ACC112 (cell line): Measurements from ENCODE around the gene OSBP2.

Source experiments
- H2AFZ ChIP-seq: fragments of 200-600 bp; sonication (generic); one replicate; pipeline ENCODE4 v1.6.0; 2017; ENCODE audit warnings: antibody characterized with exemption, low read length; ENCODE audit not compliant: unreplicated experiment
- H3K27ac ChIP-seq: fragments of 200-600 bp; sonication (generic); 2 replicates; pipeline ENCODE4 v1.5.1; 2014; ENCODE audit warnings: low read depth, mild to moderate bottlenecking, antibody characterized with exemption, low read length, moderate library complexity
- H3K27me3 ChIP-seq: fragments of 200-600 bp; sonication (generic); 2 replicates; pipeline ENCODE4 v1.6.1; 2014; ENCODE audit warnings: mild to moderate bottlenecking, antibody characterized with exemption, low read length, moderate library complexity, mixed read lengths; ENCODE audit not compliant: insufficient read depth
- H3K36me3 ChIP-seq: fragments of 200-600 bp; sonication (generic); 2 replicates; pipeline ENCODE4 v1.6.1; 2016; ENCODE audit warnings: mild to moderate bottlenecking, antibody characterized with exemption, low read length, moderate library complexity, mixed read lengths; ENCODE audit not compliant: insufficient read depth
- H3K4me1 ChIP-seq: fragments of 200-600 bp; sonication (generic); one replicate; pipeline ENCODE4 v1.6.1; 2016; ENCODE audit warnings: low read length, mixed read lengths; ENCODE audit not compliant: insufficient read depth, unreplicated experiment, control insufficient read depth
- H3K4me3 ChIP-seq: fragments of 200-600 bp; sonication (generic); 2 replicates; pipeline ENCODE4 v1.5.1; 2014; ENCODE audit warnings: mild to moderate bottlenecking, low read depth, low read length
- H3K79me2 ChIP-seq: fragments of 200-600 bp; sonication (generic); one replicate; pipeline ENCODE4 v1.6.0; 2016; ENCODE audit warnings: low read length; ENCODE audit not compliant: control insufficient read depth, unreplicated experiment, insufficient read depth

The OSBP2 gene

DNA sequence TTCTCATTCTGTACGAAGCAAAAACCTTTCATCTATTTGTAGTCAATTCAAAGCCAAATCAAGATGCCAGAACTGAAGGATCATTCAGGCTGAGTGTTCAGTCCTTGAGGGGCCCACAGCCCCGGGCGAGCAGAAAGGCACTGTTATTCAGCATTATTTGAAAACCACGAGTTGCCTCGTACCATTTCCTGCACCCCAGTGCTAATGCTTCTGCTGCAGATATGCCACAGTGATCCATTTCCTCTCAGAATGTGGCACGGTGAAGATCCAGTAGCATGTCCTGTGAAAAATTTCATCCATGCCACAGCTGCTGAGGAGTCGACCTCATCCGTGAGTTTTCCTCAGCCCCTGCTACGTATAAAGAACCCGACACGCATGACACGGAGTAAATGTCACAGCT lies 85.4 kb downstream of the OSBP2 start:
- no peak overlapping the region for H3K4me3 ChIP-seq

DNA sequence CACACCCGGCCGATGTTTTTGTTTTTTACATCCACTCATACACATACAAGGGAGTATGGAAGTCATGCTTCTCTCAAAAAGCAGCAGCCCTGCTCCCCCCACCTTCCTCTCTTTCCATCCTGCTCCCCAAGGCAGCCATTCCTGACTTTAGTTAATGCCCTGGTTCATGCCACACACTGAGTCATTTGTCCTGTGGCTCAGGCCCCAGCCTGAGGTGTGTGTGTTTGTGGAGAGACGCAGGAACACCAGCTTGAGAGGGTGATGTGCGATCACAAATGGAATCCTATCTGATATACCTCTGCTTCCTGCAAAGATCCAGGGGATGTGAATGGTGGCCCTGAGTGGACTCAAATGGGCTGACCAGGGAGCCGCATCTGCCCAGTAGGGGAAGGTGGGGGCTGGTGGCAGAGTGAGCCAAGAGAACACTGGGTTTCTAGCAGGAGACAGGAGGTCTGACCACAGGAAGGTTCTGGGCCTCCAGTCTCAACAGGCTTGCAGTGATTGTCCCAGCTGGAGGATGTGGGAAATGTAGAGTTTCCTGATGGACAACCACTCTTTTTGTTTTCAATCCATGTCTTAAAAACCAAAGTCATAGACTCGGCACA lies 86.7 kb downstream of the OSBP2 start:
- peaks cover 3% of the 10 kb centered on the region for H3K4me1 ChIP-seq
- no peak overlapping the region for H2AFZ ChIP-seq
- no peaks in the 10 kb centered on the region for H3K79me2 ChIP-seq
- no peak overlapping the region for H3K4me3 ChIP-seq
- H3K27me3 ChIP-seq, result no peaks in the 10 kb centered on the region
- no peak overlapping the region for H3K27ac ChIP-seq
- H3K36me3 ChIP-seq, result no peaks in the 10 kb centered on the region

More for the DNA sequence above, 85.4 kb downstream of the OSBP2 start:
- H2AFZ ChIP-seq, result no peak overlapping the region
- no peaks in the 10 kb centered on the region for H3K36me3 ChIP-seq
- H3K4me1 ChIP-seq, result peaks cover 3% of the 10 kb centered on the region
- no peaks in the 10 kb centered on the region for H3K27me3 ChIP-seq
- H3K79me2 ChIP-seq, result no peaks in the 10 kb centered on the region
- no peak overlapping the region for H3K27ac ChIP-seq

DNA sequence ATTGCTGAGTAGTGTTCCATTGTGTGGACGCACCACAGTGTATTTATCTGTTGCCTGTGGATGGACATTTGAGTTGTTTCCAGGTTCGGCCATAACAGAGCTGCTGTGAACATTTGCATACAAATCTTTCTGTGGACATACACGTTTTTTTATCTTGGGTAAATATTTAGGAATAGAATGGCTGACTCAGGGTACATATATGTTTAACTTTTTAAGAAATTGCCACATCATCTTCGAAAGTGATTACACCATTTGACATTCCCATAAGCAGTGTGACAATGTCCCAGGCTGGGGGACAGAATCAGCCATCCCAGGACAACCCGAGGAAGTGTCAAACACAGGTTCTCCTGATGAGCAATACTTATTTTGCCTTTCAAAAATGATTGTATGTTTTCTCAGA lies 87.9 kb downstream of the OSBP2 start:
- H3K36me3 ChIP-seq, result no peaks in the 10 kb centered on the region

DNA sequence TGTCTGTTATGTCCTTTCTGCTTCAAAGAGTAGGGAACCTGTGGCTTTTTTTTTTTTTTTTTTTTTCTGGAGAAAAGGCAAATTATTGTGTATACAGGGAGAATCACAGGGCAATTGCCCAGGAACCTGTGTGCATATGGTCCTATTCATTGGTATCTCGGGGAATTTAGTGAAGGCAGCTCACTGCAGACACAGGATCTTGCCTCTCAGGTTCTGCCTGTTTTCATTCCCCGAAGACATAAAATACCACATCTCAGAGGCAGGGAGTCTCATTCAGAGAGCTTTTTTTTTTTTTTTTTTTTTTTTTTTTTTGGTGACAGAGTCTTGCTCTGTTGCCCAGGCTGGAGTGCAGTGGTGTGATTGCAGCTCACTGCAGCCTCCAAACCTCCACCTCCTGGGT lies 88.3 kb downstream of the OSBP2 start:
- H2AFZ ChIP-seq, result no peak overlapping the region
- H3K4me1 ChIP-seq, result peaks cover 3% of the 10 kb centered on the region
- H3K27ac ChIP-seq, result no peak overlapping the region
- no peak overlapping the region for H3K4me3 ChIP-seq
- H3K27me3 ChIP-seq, result no peaks in the 10 kb centered on the region
- no peaks in the 10 kb centered on the region for H3K36me3 ChIP-seq
- H3K79me2 ChIP-seq, result no peaks in the 10 kb centered on the region

More for the DNA sequence above, 87.9 kb downstream of the OSBP2 start:
- H2AFZ ChIP-seq, result no peak overlapping the region
- H3K27me3 ChIP-seq, result no peaks in the 10 kb centered on the region
- H3K4me3 ChIP-seq, result no peak overlapping the region
- H3K4me1 ChIP-seq, result peaks cover 3% of the 10 kb centered on the region
- H3K27ac ChIP-seq, result no peak overlapping the region
- no peaks in the 10 kb centered on the region for H3K79me2 ChIP-seq

DNA sequence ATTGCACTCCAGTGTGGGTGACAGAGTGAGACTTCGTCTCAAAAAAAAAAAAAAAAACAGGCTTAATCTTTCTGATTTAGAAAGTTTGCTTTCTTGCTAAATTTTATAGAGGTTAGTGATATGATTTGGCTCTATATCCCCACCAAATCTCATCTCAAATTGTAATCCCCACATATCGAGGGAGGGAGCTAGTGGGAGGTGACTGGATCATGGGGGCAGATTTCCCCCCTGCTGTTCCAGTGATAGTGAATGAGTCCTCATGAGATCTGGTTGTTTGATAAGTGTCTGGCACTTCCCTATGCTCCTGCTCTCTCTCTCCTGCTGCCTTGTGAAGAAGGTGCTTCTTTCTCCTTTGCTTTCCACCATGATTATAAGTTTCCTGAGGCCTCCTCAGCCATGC lies 90.9 kb downstream of the OSBP2 start:
- H3K4me1 ChIP-seq, result peaks cover 3% of the 10 kb centered on the region
- H3K4me3 ChIP-seq, result no peak overlapping the region
- no peaks in the 10 kb centered on the region for H3K27me3 ChIP-seq
- H3K36me3 ChIP-seq, result no peaks in the 10 kb centered on the region
- no peaks in the 10 kb centered on the region for H3K79me2 ChIP-seq
- no peak overlapping the region for H3K27ac ChIP-seq
- no peak overlapping the region for H2AFZ ChIP-seq

DNA sequence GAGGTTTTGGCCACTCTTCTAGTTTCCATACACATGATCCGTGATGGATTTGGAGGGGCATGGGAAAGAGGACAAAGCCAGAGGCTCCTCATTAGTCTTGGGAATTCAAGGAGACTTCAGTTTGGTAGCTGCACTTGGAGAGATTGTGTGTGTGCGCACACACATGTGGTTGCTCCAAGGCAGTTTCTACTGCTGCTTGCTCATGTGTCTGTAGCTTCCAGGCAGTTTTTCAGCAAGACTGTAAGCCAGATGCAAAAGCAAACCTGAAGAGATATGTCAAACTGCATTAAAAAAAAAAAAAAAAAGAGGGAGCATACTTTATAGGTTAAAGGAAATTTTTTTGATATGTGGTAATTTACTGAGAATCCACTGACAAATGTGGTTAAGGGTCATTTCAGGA lies 95.7 kb downstream of the OSBP2 start:
- Histone ChIP-seq H3K79me2 (no peaks in the 10 kb centered on the region), H3K4me1 (no peaks in the 10 kb centered on the region), H3K27me3 (no peaks in the 10 kb centered on the region), H3K4me3 (no peak overlapping the region), H3K36me3 (no peaks in the 10 kb centered on the region), H2AFZ (no peak overlapping the region), H3K27ac (no peak overlapping the region)

DNA sequence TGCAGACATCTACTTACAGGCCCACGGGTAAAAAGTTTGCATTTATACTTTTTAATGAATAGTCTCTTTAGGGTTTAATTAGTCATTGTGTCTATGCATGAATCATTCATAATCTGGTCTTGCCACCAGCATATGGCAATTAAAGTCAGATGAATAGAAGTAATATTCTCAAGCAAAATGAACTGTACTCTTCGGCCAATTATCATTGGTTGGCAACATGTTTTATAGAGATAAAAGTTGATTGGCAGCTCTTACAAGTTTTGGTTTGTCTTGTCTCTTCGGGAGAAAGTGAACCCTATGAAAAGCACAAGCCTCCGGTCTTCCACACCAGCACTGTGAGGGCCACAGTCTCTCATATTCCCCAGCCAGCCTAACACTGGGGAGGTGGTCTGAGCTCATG lies 97.8 kb downstream of the OSBP2 start:
- H3K79me2 ChIP-seq, result no peaks in the 10 kb centered on the region
- H3K27me3 ChIP-seq, result no peaks in the 10 kb centered on the region
- no peaks in the 10 kb centered on the region for H3K36me3 ChIP-seq
- no peak overlapping the region for H3K27ac ChIP-seq
- no peaks in the 10 kb centered on the region for H3K4me1 ChIP-seq
- no peak overlapping the region for H2AFZ ChIP-seq
- no peak overlapping the region for H3K4me3 ChIP-seq

DNA sequence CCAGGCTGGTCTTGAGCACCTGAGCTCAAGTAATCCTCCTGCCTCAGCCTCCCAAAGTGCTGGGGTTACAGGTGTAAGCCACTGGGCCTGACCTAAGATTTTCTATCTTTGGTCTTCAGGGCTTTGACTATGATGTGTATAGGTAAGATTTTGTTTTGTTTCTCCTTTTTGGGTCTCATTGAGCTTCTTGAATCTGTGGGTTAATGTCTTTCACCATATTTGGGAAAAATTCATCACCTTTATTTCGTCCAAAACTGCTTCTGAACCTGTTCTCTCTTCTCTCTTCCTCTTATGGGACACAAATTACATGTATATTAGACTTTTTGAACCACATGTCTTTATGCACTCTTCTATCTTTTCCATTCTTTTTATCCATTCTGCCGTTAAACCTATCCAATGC lies 100.4 kb downstream of the OSBP2 start:
- H3K4me3 ChIP-seq, result no peak overlapping the region
- H3K27me3 ChIP-seq, result no peaks in the 10 kb centered on the region; the same call in none of the 2 replicates
- no peak overlapping the region for H2AFZ ChIP-seq
- H3K36me3 ChIP-seq, result no peaks in the 10 kb centered on the region
- H3K79me2 ChIP-seq, result no peaks in the 10 kb centered on the region
- no peak overlapping the region for H3K27ac ChIP-seq
- no peaks in the 10 kb centered on the region for H3K4me1 ChIP-seq

DNA sequence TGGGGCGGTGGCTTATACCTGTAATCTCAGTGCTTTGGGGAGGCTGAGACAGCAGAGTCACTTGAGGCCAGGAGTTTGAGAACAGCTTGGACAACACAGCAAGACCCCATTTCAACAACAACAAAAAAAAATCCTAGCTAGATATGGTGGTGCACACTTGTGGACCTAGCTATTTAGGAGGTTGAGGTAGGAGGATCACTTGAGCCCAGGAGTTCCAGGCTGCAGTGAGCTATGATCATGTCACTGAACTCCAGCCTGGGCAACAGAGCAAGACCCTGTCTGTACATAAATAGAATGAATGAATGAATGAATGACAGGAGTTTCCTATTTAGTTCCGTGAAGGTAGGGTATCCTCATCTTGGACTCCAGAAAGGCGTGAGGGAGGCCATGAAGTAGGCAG lies 107.0 kb downstream of the OSBP2 start:
- Histone ChIP-seq H3K79me2 (no peaks in the 10 kb centered on the region), H3K4me1 (peaks cover 11% of the 10 kb centered on the region), H3K27me3 (peaks cover 17% of the 10 kb centered on the region), H3K36me3 (no peaks in the 10 kb centered on the region), H3K27ac (no peak overlapping the region), H2AFZ (no peak overlapping the region), H3K4me3 (no peak overlapping the region)

DNA sequence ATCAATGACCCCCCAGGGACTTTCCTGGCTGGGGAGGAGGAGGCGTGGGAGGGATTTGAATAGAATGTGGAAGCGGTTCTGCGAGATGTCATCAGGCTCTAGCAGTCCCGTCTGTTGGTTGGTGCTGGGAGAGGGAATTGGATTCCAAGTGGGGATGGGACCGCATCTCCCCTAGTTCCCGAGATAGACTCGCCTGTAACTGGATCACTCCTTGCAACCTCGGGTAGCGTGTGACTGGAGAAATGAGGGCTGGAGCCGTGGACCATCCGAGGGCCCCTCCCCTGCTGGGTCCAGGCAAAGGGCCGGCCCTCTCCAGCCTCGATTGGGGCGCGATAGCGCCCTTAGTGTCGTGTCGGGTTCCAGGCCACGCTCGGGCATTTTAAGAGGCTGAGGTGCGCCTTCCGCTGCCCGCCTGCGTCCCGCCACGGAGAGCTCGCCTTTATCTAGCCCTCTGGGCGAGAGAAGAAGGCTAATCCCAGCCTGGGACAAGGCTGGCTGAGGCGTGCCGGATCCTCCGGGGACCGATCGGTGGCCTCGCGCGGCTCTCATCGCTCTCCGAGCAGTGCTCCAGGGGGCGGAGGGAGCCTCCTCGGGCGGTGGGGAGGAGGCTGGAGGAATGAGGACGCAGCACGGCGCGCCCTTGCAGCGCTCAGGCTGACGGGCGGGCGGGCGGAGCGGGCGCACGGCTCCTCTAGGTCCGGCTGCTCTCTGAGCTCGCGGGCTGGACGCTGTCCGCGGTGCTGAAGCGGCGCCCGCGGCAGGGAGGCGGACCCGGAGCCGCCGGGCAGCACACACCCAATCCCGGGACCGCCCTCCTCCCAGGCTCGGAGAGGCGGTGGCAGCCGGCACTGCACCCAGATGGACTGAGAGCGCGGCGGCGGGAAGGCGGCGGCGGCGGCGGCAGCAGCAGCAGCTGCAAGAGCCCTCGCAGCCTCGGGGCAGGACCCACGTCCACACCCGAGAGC lies 107.8 kb downstream of the OSBP2 start:
- no peaks in the 10 kb centered on the region for H3K79me2 ChIP-seq
- H3K4me3 ChIP-seq, result peak overlapping the region; percentile 40; the same call in 1 of the 2 replicates
- peaks cover 17% of the 10 kb centered on the region for H3K27me3 ChIP-seq
- no peaks in the 10 kb centered on the region for H3K36me3 ChIP-seq
- no peak overlapping the region for H3K27ac ChIP-seq
- H2AFZ ChIP-seq, result no peak overlapping the region
- H3K4me1 ChIP-seq, result peaks cover 14% of the 10 kb centered on the region

DNA sequence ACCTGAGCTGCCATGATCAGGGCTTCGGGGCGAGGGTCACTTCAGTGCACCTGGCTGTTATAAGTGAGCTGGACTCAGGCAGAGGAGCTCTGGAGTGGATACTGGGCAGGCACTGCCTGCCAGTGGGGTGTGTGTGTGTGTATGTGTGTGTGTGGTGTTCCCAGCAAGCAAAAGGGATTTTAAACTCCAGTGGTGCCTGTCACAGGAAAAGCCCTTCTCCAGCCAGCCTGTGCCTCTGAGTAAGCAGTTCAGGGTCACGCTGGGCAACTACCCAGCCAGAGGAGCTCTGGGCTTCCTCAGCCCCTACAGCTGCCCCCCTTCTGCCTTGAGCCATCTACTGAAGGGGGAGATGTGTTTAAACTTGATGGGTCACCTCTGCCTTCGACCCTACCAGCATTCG lies 109.0 kb downstream of the OSBP2 start:
- H3K36me3 ChIP-seq, result no peaks in the 10 kb centered on the region
- peaks cover 14% of the 10 kb centered on the region for H3K4me1 ChIP-seq
- peak overlapping the region; percentile 18; the same call in 1 of the 2 replicates for H3K4me3 ChIP-seq
- H3K79me2 ChIP-seq, result no peaks in the 10 kb centered on the region
- H3K27me3 ChIP-seq, result peaks cover 17% of the 10 kb centered on the region
- H3K27ac ChIP-seq, result no peak overlapping the region
- H2AFZ ChIP-seq, result no peak overlapping the region
